Frontal cortex (tissue), 4 donors: Measurements from ENCODE around the gene MET. TPM values are rescaled to one million over a fixed set of nuclear protein-coding genes. Genes with fewer than 3 reads are reported as not detected.

Source experiments
- DNase-seq, 2 donors: peaks; one replicate each; pipeline ENCODE4 v3.0.0; 2012; ENCODE audit warnings: low spot score in 2 of 2
- FAIRE-seq: peaks from 2 replicates; lab custom pipeline; 2012; peaks lifted over from hg19 to GRCh38; lab: Jason Lieb, UNC
- total RNA-seq: library from RNA; depleted of rRNA; stranded (reverse); fragments of >200 nt; gene quantifications from one replicate; pipeline ENCODE4 v1.2.3, GENCODE V29; 2014
- donor health status: control.
- donor health status: control.
- donor health status: control.

Gene MET
- total RNA-seq, 1 donor from 2014 or later = 2.9 TPM

GRCh38 chr7:116828281-116828680 is 156.3 kb downstream of the MET start:
- no peak for DNase-seq
- FAIRE-seq = no peak

DNA sequence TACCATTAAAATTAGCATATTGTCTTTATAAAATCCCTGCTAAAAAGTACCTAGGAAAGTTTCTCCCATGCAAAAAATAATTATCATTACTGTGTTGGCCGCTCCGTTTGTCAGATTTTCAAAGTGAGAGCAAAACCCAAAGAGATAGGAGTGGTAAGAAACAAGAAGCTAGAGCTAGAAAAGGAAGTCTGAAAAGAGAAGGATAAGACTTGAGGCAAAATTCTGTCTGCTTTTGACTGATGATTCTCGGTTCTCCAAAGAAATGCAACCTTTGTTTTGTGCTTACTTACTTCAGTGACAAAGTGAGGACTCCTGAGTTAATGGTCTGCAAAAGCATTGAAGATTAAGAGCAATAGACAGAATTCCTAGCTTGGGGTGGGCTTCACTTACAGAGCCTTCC is 157.0 kb downstream of the MET start:
- no peak for FAIRE-seq
- no peak for DNase-seq

DNA sequence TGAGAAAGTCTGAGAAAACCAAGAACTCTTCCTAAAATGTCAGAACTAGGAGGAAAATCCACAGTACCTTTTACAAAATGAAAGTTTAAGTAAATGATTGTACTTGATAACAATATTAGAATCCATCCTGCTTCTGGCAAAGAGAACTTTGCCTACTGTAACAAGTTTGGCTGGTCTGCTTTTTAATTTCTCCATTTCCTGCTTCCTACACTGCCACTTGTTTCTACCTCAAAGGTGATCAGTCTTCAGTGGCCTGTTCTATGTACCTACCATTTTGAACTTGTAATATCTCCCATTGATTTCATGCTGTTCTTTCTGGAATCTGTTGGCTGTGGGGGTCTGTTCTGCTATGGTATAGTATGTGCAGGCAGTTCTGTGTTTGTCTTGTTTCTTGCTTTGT is 157.5 kb downstream of the MET start:
- FAIRE-seq (no peak), DNase-seq (no peak)

GRCh38 chr7:116832692-116833091 is 160.7 kb downstream of the MET start:
- DNase-seq = no peak
- FAIRE-seq = no peak

GRCh38 chr7:116834815-116835504 is 163.0 kb downstream of the MET start:
- FAIRE-seq (no peak), DNase-seq (no peak)

- DNase-seq (no peak), FAIRE-seq (no peak)
These were observed 164.1 kb downstream of the MET start for GRCh38 chr7:116836048-116836447.

GRCh38 chr7:116836911-116837310 is 164.9 kb downstream of the MET start:
- FAIRE-seq (no peak), DNase-seq (no peak)

- DNase-seq = no peak
These were observed 165.6 kb downstream of the MET start for GRCh38 chr7:116837586-116837985.

DNA sequence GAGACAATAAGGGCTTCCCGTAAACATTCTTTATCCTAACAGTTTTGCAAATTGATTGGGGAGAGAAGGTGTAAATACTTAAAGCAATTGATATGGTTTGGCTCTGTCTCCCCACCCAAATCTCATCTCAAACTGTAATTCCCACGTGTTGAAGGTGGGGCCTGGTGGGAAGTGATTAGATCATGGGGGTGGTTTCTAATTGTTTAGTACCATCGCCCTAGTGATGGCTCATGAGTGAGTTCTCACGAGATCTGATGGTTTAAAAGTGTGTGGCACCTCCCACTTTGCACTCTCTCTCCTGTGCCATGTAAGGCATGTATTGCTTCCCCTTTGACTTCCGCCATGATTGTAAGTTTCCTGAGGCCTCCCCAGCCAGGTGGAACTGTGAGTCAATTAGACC is 168.3 kb downstream of the MET start:
- DNase-seq = no peak
- FAIRE-seq = no peak

More at GRCh38 chr7:116837586-116837985, 165.6 kb downstream of the MET start:
- FAIRE-seq = no peak

DNA sequence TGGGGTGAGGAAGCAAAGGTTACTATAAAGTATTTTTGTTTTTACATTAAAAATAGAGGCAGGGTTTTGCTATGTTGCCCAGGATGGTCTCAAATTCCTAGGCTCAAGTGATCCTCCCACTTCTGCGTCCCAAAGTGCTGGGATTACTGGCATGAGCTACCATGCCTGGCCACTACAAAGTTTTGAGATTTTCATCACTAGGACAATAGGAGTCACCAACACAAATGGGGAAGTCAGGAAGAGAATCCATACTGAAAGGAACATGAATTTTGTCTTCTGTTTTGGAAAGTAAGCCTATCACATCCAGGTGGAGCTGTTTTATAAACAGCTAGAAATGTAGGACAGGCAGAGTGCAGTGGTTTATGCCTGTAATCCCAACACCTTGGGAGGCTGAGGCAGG is 170.4 kb downstream of the MET start:
- DNase-seq = no peak
- no peak for FAIRE-seq

GRCh38 chr7:116843378-116843777 is 171.4 kb downstream of the MET start:
- no peak for FAIRE-seq
- no peak for DNase-seq

Other genes starting within 250 kb of the MET start
- 25.7 TPM for gene CAV2, start 172.5 kb upstream of the MET start, total RNA-seq
- gene CAV1, start 147.2 kb upstream of the MET start, total RNA-seq = 17.5 TPM
- 154 TPM for gene CAPZA2, start 190.4 kb downstream of the MET start, total RNA-seq